KOPT-K1 (cell line): ENCODE data around the gene EPHB2.

ENCODE experiments used
- H3K27ac ChIP-seq: fragments of 200-600 bp; sonication (generic); 2 replicates; pipeline ENCODE4 v1.5.1; 2016; ENCODE audit warnings: antibody characterized with exemption, mild to moderate bottlenecking, low read depth, low read length; ENCODE audit not compliant: poor library complexity, severe bottlenecking
- H3K36me3 ChIP-seq: fragments of 200-600 bp; sonication (generic); 2 replicates; pipeline ENCODE4 v1.5.1; 2017; ENCODE audit warnings: antibody characterized with exemption, mild to moderate bottlenecking, low read length, moderate library complexity; ENCODE audit not compliant: insufficient read depth
- H3K9me3 ChIP-seq: fragments of 200-600 bp; sonication (generic); 2 replicates; pipeline ENCODE4 v1.5.1; 2017; ENCODE audit warnings: antibody characterized with exemption, low read length, mild to moderate bottlenecking; ENCODE audit not compliant: insufficient read depth, poor library complexity, severe bottlenecking

EPHB2 gene

GRCh38 chr1:22749919-22750684 lies 39.5 kb downstream of the EPHB2 start:
- Histone ChIP-seq H3K27ac (no peak overlapping the region), H3K36me3 (no peaks in the 10 kb centered on the region), H3K9me3 (no peaks in the 10 kb centered on the region)

GRCh38 chr1:22750685-22751051 lies 40.0 kb downstream of the EPHB2 start:
- no peaks in the 10 kb centered on the region for H3K9me3 ChIP-seq
- no peak overlapping the region for H3K27ac ChIP-seq

GRCh38 chr1:22751124-22751531 lies 40.5 kb downstream of the EPHB2 start:
- no peaks in the 10 kb centered on the region for H3K36me3 ChIP-seq
- H3K9me3 ChIP-seq: no peaks in the 10 kb centered on the region
- H3K27ac ChIP-seq: no peak overlapping the region

More at GRCh38 chr1:22750685-22751051, 40.0 kb downstream of the EPHB2 start:
- no peaks in the 10 kb centered on the region for H3K36me3 ChIP-seq

GRCh38 chr1:22752339-22752738 lies 41.7 kb downstream of the EPHB2 start:
- Histone ChIP-seq H3K27ac (no peak overlapping the region), H3K9me3 (no peaks in the 10 kb centered on the region), H3K36me3 (no peaks in the 10 kb centered on the region)

GRCh38 chr1:22753481-22753971 lies 42.9 kb downstream of the EPHB2 start:
- no peaks in the 10 kb centered on the region for H3K36me3 ChIP-seq
- no peak overlapping the region for H3K27ac ChIP-seq
- no peaks in the 10 kb centered on the region for H3K9me3 ChIP-seq

GRCh38 chr1:22754106-22754768 lies 43.6 kb downstream of the EPHB2 start:
- Histone ChIP-seq H3K27ac (no peak overlapping the region), H3K36me3 (no peaks in the 10 kb centered on the region), H3K9me3 (no peaks in the 10 kb centered on the region)

- no peak overlapping the region for H3K27ac ChIP-seq
- no peaks in the 10 kb centered on the region for H3K36me3 ChIP-seq
- H3K9me3 ChIP-seq: no peaks in the 10 kb centered on the region
Observed at GRCh38 chr1:22754824-22755223, 44.2 kb downstream of the EPHB2 start.

- H3K36me3 ChIP-seq: no peaks in the 10 kb centered on the region
- no peaks in the 10 kb centered on the region for H3K9me3 ChIP-seq
- no peak overlapping the region for H3K27ac ChIP-seq
Observed at GRCh38 chr1:22755641-22756040, 45.0 kb downstream of the EPHB2 start.

GRCh38 chr1:22756125-22756735 lies 45.6 kb downstream of the EPHB2 start:
- Histone ChIP-seq H3K9me3 (no peaks in the 10 kb centered on the region), H3K27ac (no peak overlapping the region), H3K36me3 (no peaks in the 10 kb centered on the region)

- H3K36me3 ChIP-seq: no peaks in the 10 kb centered on the region
- H3K9me3 ChIP-seq: no peaks in the 10 kb centered on the region
- H3K27ac ChIP-seq: no peak overlapping the region
Observed at GRCh38 chr1:22760455-22760854, 49.8 kb downstream of the EPHB2 start.

- H3K9me3 ChIP-seq: no peaks in the 10 kb centered on the region
Observed at GRCh38 chr1:22761101-22761500, 50.5 kb downstream of the EPHB2 start.

GRCh38 chr1:22761821-22762220 lies 51.2 kb downstream of the EPHB2 start:
- no peak overlapping the region for H3K27ac ChIP-seq
- no peaks in the 10 kb centered on the region for H3K36me3 ChIP-seq
- H3K9me3 ChIP-seq: no peaks in the 10 kb centered on the region

More at GRCh38 chr1:22761101-22761500, 50.5 kb downstream of the EPHB2 start:
- H3K36me3 ChIP-seq: no peaks in the 10 kb centered on the region
- H3K27ac ChIP-seq: no peak overlapping the region

- no peaks in the 10 kb centered on the region for H3K9me3 ChIP-seq
- H3K36me3 ChIP-seq: no peaks in the 10 kb centered on the region
- H3K27ac ChIP-seq: no peak overlapping the region
Observed at GRCh38 chr1:22763487-22764200, 53.0 kb downstream of the EPHB2 start.

- H3K9me3 ChIP-seq: no peaks in the 10 kb centered on the region
- H3K27ac ChIP-seq: no peak overlapping the region
- H3K36me3 ChIP-seq: no peaks in the 10 kb centered on the region
Observed at GRCh38 chr1:22767852-22768251, 57.2 kb downstream of the EPHB2 start.

GRCh38 chr1:22769932-22770331 lies 59.3 kb downstream of the EPHB2 start:
- Histone ChIP-seq H3K36me3 (no peaks in the 10 kb centered on the region), H3K27ac (no peak overlapping the region), H3K9me3 (no peaks in the 10 kb centered on the region)
